A549 (cell line): ENCODE measurements around the gene RUSC1. TPM values are rescaled to one million over a fixed set of nuclear protein-coding genes. Genes with fewer than 3 reads are reported as not detected.

ENCODE experiments used
- ATAC-seq, 2 experiments: fragments of 200-7000 bp in 1 of 2; fragments of >200 bp in 1 of 2; cut with Nextera tagmentation in 1 of 2; cut with Tn5 transposase in 1 of 2; 3 replicates each; pipeline versions ENCODE4 v1.8.0 to v1.9.1; 2018 to 2020; ENCODE audit warnings: mild to moderate bottlenecking in 1 of 2, moderate library complexity in 1 of 2
- CTCF ChIA-PET: fragments of 300-600 bp; sonication (Branson Sonifier 250); formaldehyde crosslinking; extraction: SDS; loops from one replicate; lab custom pipeline; 2021; ENCODE audit warnings: antibody characterized with exemption, inconsistent platforms; lab: Yijun Ruan, JAX
- POLR2A ChIA-PET: fragments of 350-600 bp; formaldehyde crosslinking; extraction: SDS; loops from one replicate; lab custom pipeline; 2021; ENCODE audit warnings: antibody characterized with exemption, inconsistent platforms; lab: Yijun Ruan, JAX
- DNase-seq, 2 experiments: peaks; one replicate each; pipeline versions ENCODE4 v3.0.0 to v3.0.0-alpha.2; 2011 to 2016; ENCODE audit warnings: low read depth in 1 of 2, low spot score in 1 of 2
- FAIRE-seq: peaks from 2 replicates; lab custom pipeline; 2011; peaks lifted over from hg19 to GRCh38; lab: Jason Lieb, UNC
- H3K27ac ChIP-seq, 2 experiments: fragments of >200 bp; sonication (Bioruptor Twin); formaldehyde crosslinking; 3 replicates each; pipeline ENCODE4 v1.5.1; 2016 to 2017
- H3K4me1 ChIP-seq: fragments of >200 bp; sonication (Bioruptor Twin); formaldehyde crosslinking; 3 replicates; pipeline ENCODE4 v1.6.1; 2016
- H3K4me2 ChIP-seq: fragments of >200 bp; sonication (Bioruptor Twin); formaldehyde crosslinking; 3 replicates; pipeline ENCODE4 v1.6.1; 2016
- H3K4me3 ChIP-seq: fragments of >200 bp; sonication (Bioruptor Twin); formaldehyde crosslinking; 3 replicates; pipeline ENCODE4 v1.5.1; 2016
- H3K9me3 ChIP-seq: fragments of >200 bp; sonication (Bioruptor Twin); formaldehyde crosslinking; 3 replicates; pipeline ENCODE4 v1.6.1; 2016
- CHD4 ChIP-seq: fragments of 200-600 bp; sonication (generic); IDR thresholded peaks from 2 replicates; pipeline ENCODE4 v1.6.1; 2016; ENCODE audit warnings: antibody characterized with exemption, mild to moderate bottlenecking, borderline replicate concordance
- EHMT2 ChIP-seq: fragments of 200-600 bp; sonication (generic); IDR thresholded peaks from 2 replicates; pipeline ENCODE4 v1.6.1; 2016; ENCODE audit warnings: antibody characterized with exemption, low read depth, mild to moderate bottlenecking, moderate library complexity
- EP300 ChIP-seq, 2 experiments: fragments of >200 bp; sonication (Bioruptor Twin); formaldehyde crosslinking; IDR thresholded peaks; 2 replicates in 1 of 2; 3 replicates in 1 of 2; pipeline ENCODE4 v1.6.1; 2016 to 2017
- ESRRA ChIP-seq: fragments of 150-350 bp; IDR thresholded peaks from 2 replicates; pipeline ENCODE4 v1.6.1; 2014; ENCODE audit warnings: mild to moderate bottlenecking, low read length, borderline replicate concordance
- FOXS1 ChIP-seq: fragments of 250-450 bp; sonication (Bioruptor Pico); IDR thresholded peaks from 2 replicates; pipeline ENCODE4 v1.5.0; 2020; ENCODE audit warnings: mild to moderate bottlenecking, moderate library complexity
- HDAC2 ChIP-seq: fragments of 200-600 bp; sonication (generic); IDR thresholded peaks from 2 replicates; pipeline ENCODE4 v1.6.1; 2016
- HOXB13 ChIP-seq: fragments of 250-450 bp; sonication (Bioruptor Pico); IDR thresholded peaks from 2 replicates; pipeline ENCODE4 v1.5.0; 2020; ENCODE audit warnings: low read depth, mild to moderate bottlenecking, moderate library complexity
- JUNB ChIP-seq: fragments of >200 bp; sonication (Bioruptor Twin); formaldehyde crosslinking; IDR thresholded peaks from 2 replicates; pipeline ENCODE4 v1.6.1; 2016
- KDM1A ChIP-seq: fragments of 200-600 bp; sonication (generic); IDR thresholded peaks from 2 replicates; pipeline ENCODE4 v1.6.1; 2016; ENCODE audit warnings: low read depth, mild to moderate bottlenecking
- KDM5A ChIP-seq: fragments of 200-600 bp; sonication (generic); IDR thresholded peaks from 2 replicates; pipeline ENCODE4 v1.6.1; 2016; ENCODE audit warnings: antibody characterized with exemption, mild to moderate bottlenecking
- NFE2L2 ChIP-seq: fragments of 150-350 bp; conservative IDR thresholded peaks from 2 replicates; pipeline ENCODE4 v1.6.1; 2014; ENCODE audit warnings: low read length
- NR3C1 ChIP-seq: fragments of >200 bp; sonication (Bioruptor Twin); formaldehyde crosslinking; IDR thresholded peaks from 3 replicates; pipeline ENCODE4 v1.6.1; 2017
- PHF8 ChIP-seq: fragments of 200-600 bp; sonication (generic); IDR thresholded peaks from 2 replicates; pipeline ENCODE4 v1.6.1; 2016; ENCODE audit warnings: low read depth, mild to moderate bottlenecking, antibody characterized with exemption, moderate library complexity, borderline replicate concordance
- POLR2AphosphoS2 ChIP-seq: conservative IDR thresholded peaks from 2 replicates; pipeline ENCODE4 v1.6.1; 2012; ENCODE audit warnings: low read length, improper control_type of control experiment, inconsistent platforms
- RARB ChIP-seq: fragments of 250-450 bp; sonication (Bioruptor Pico); IDR thresholded peaks from 2 replicates; pipeline ENCODE4 v1.8.0; 2021; ENCODE audit warnings: mild to moderate bottlenecking, moderate library complexity
- RFX5 ChIP-seq: fragments of 450-650 bp; IDR thresholded peaks from 2 replicates; pipeline ENCODE4 v1.7.1; 2014; ENCODE audit warnings: antibody characterized with exemption, mild to moderate bottlenecking, moderate library complexity
- RNF2 ChIP-seq: fragments of 200-600 bp; sonication (generic); IDR thresholded peaks from 2 replicates; pipeline ENCODE4 v1.6.1; 2016; ENCODE audit warnings: low read depth, mild to moderate bottlenecking, antibody characterized with exemption, moderate library complexity, borderline replicate concordance
- SREBF2 ChIP-seq: fragments of 450-650 bp; IDR thresholded peaks from 2 replicates; pipeline ENCODE4 v1.6.1; 2014; ENCODE audit warnings: mild to moderate bottlenecking, moderate library complexity
- ZNF302 ChIP-seq: fragments of 250-450 bp; sonication (Bioruptor Pico); IDR thresholded peaks from 2 replicates; pipeline ENCODE4 v1.9.0; 2021; ENCODE audit warnings: inconsistent platforms, mild to moderate bottlenecking, moderate library complexity
- WGBS: methylation state at CpG from one replicate; pipeline ENCODE4 v1.1.6; 2017; ENCODE audit errors: missing lambda C conversion rate; 5-methylcytosine and 5-hydroxymethylcytosine counted together
- polyA plus RNA-seq, 4 experiments: library from polyadenylated mRNA; depleted of rRNA in 3 of 4; stranded (reverse); fragments of >200 nt; fragmentation: RNase III in 1 of 4; extraction: RNeasy Plus Mini Kit Qiagen cat#74134 plus additional on column Dnase treatment in 1 of 4; gene quantifications; 2 replicates in 3 of 4; 3 replicates in 1 of 4; pipeline ENCODE4 v1.2.3, GENCODE V29; 2011 to 2017
- TF ChIP-seq, protein P1 (sequence below): fragments of 250-450 bp; sonication (Bioruptor Pico); IDR thresholded peaks from 2 replicates; pipeline ENCODE4 v1.5.0; 2021; ENCODE audit warnings: mild to moderate bottlenecking, moderate library complexity, borderline replicate concordance
- TF ChIP-seq, protein P2 (sequence below): fragments of 250-450 bp; sonication (Bioruptor Pico); IDR thresholded peaks from 2 replicates; pipeline ENCODE4 v1.5.0; 2020; ENCODE audit warnings: low read depth, mild to moderate bottlenecking, moderate library complexity

RUSC1 gene
- polyA plus RNA-seq, 2 of the 4 experiments (the other 2 are of a cell fraction), result 27.8 to 32.2 TPM

DNA sequence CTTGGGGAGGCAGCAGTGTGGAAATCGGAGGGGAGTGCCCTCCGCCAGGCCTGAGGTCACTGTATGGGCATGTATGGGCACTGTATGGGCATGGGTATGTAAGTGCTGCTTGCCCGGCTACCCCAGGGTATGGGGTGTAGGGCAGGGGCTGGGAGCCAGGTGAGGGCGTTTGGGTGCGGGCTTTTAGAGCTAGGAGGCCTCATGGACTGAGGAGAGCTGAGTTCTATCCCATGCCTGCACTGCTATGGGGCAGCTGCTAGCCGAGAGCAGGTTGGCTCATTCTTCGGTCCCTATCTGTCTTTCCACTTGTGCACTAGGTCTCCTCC is 24.8 kb upstream of the RUSC1 start:
- Histone ChIP-seq H3K4me3 (no peak overlapping the region), H3K4me2 (no peak overlapping the region), H3K27ac (no peak overlapping the region), H3K4me1 (no peaks in the 10 kb centered on the region), H3K9me3 (no peaks in the 10 kb centered on the region)
- FAIRE-seq, result no peak
- whole genome bisulfite sequencing, result 61% methylated on average over 7 of the region's 7 CpGs
- POLR2A ChIA-PET, result no interaction called here
- no peak for TF ChIP-seq FOXS1 (CRISPR knock-in tag)
- no peak for TF ChIP-seq NR3C1
- no peak for TF ChIP-seq KDM1A
- no peak for TF ChIP-seq SREBF2
- TF ChIP-seq NFE2L2, result no peak
- no peak for TF ChIP-seq ESRRA
- no peak for TF ChIP-seq EHMT2
- no peak for TF ChIP-seq PHF8
- no peak for TF ChIP-seq KDM5A
- TF ChIP-seq ZNF302 (CRISPR knock-in tag), result no peak
- TF ChIP-seq RNF2, result no peak
- TF ChIP-seq EP300 (IDR thresholded peaks at IDR 0.05), result no peak
- TF ChIP-seq, protein P1, sequence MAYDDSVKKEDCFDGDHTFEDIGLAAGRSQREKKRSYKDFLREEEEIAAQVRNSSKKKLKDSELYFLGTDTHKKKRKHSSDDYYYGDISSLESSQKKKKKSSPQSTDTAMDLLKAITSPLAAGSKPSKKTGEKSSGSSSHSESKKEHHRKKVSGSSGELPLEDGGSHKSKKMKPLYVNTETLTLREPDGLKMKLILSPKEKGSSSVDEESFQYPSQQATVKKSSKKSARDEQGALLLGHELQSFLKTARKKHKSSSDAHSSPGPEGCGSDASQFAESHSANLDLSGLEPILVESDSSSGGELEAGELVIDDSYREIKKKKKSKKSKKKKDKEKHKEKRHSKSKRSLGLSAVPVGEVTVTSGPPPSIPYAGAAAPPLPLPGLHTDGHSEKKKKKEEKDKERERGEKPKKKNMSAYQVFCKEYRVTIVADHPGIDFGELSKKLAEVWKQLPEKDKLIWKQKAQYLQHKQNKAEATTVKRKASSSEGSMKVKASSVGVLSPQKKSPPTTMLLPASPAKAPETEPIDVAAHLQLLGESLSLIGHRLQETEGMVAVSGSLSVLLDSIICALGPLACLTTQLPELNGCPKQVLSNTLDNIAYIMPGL, result no peak
- TF ChIP-seq RFX5, result no peak
- TF ChIP-seq, protein P2, sequence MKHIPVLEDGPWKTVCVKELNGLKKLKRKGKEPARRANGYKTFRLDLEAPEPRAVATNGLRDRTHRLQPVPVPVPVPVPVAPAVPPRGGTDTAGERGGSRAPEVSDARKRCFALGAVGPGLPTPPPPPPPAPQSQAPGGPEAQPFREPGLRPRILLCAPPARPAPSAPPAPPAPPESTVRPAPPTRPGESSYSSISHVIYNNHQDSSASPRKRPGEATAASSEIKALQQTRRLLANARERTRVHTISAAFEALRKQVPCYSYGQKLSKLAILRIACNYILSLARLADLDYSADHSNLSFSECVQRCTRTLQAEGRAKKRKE (CRISPR knock-in tag), result no peak
- TF ChIP-seq POLR2AphosphoS2, result no peak
- CTCF ChIA-PET, result no interaction called here
- no peak for ATAC-seq
- DNase-seq, result no peak

DNA sequence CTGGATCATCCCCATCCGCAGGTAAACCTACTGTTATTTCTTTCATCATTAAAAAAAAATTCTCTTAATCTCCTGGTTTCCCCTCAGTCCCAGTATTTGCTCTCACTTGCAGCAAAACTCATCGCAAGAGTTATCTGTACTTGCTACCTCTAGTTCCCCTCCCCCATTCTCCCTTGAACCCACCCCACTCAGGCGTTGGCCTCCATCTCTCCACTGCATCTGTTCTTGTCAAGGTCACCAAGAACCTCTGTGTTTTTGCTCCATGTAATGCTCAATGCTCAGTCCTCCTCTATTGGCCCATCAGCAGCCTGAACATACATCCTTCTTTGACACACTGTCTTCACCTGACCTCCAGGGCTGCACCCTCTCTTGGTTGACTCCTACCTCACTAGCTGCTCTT is 24.0 kb upstream of the RUSC1 start:
- Histone ChIP-seq H3K9me3 (no peaks in the 10 kb centered on the region), H3K4me1 (no peaks in the 10 kb centered on the region), H3K4me2 (no peak overlapping the region), H3K4me3 (no peak overlapping the region), H3K27ac (no peak overlapping the region)
- ATAC-seq, result no peak
- TF ChIP-seq JUNB (no peak), CHD4 (no peak)
- POLR2A ChIA-PET, result no interaction called here
- CTCF ChIA-PET, result interaction anchor here (1.4 kb wide), 1 partner anchor 26 kb away, joined by 3 read pairs; no protein-coding TSS in a partner anchor
- FAIRE-seq, result no peak
- 61% methylated on average over 3 of the region's 3 CpGs for WGBS
- DNase-seq, result no peak

DNA sequence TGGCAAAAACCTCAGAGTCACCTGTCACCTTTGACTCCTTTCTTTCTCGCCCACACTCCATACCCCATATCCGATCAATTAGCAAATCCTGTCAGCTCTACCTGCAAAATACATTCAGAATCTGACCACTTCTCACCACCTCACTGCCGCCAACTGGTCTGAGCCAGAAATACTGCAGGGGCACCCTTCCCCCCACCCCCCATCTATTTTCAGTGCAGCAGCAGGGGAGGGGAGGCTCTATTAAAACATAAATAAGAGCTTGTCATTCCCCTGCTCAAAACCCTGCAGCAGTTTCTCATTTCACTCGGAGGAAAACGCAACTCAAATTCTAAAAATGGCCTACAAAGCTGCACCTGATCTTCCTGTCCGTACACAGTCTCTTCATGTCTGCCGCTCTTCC is 23.3 kb upstream of the RUSC1 start:
- Histone ChIP-seq H3K27ac (no peak overlapping the region), H3K4me3 (no peak overlapping the region), H3K9me3 (no peaks in the 10 kb centered on the region), H3K4me1 (no peaks in the 10 kb centered on the region), H3K4me2 (no peak overlapping the region)
- DNase-seq, result no peak
- no peak for FAIRE-seq
- WGBS, result 85% methylated on average over 7 of the region's 7 CpGs
- TF ChIP-seq HDAC2, result no peak
- TF ChIP-seq, protein P2 (CRISPR knock-in tag), result no peak
- TF ChIP-seq RARB, result no peak
- no peak for TF ChIP-seq HOXB13 (CRISPR knock-in tag)
- ChIA-PET CTCF (interaction anchor here (0.6 to 1.4 kb wide), 3 partner anchors 9 to 52 kb away, joined by 3 read pairs; no protein-coding TSS in a partner anchor), POLR2A (no interaction called here)
- no peak for ATAC-seq
